Vagina (tissue), 2 donors: ENCODE measurements around the gene CRIP3.

ENCODE experiments used
- CTCF ChIP-seq, 3 experiments: fragments of 450-650 bp in 2 of 3; fragments of 200-600 bp in 1 of 3; sonication (generic) in 1 of 3; IDR thresholded peaks; one replicate each; pipeline ENCODE4 v1.5.1; 2017 to 2019; ENCODE audit warnings: antibody characterized with exemption in 3 of 3, mild to moderate bottlenecking in 2 of 3, moderate library complexity in 2 of 3
- POLR2A ChIP-seq, 2 donors: fragments of 450-650 bp; IDR thresholded peaks; one replicate each; pipeline ENCODE4 v1.6.1; 2017; ENCODE audit warnings: antibody characterized with exemption in 2 of 2, mild to moderate bottlenecking in 2 of 2, moderate library complexity in 2 of 2
- POLR2AphosphoS5 ChIP-seq, 2 donors: sonication (generic); formaldehyde crosslinking; IDR thresholded peaks; one replicate each; pipeline ENCODE4 v1.9.0; 2017; ENCODE audit warnings: antibody characterized with exemption in 2 of 2, mild to moderate bottlenecking in 2 of 2, low read depth in 1 of 2; ENCODE audit not compliant: insufficient read depth in 1 of 2

DNA sequence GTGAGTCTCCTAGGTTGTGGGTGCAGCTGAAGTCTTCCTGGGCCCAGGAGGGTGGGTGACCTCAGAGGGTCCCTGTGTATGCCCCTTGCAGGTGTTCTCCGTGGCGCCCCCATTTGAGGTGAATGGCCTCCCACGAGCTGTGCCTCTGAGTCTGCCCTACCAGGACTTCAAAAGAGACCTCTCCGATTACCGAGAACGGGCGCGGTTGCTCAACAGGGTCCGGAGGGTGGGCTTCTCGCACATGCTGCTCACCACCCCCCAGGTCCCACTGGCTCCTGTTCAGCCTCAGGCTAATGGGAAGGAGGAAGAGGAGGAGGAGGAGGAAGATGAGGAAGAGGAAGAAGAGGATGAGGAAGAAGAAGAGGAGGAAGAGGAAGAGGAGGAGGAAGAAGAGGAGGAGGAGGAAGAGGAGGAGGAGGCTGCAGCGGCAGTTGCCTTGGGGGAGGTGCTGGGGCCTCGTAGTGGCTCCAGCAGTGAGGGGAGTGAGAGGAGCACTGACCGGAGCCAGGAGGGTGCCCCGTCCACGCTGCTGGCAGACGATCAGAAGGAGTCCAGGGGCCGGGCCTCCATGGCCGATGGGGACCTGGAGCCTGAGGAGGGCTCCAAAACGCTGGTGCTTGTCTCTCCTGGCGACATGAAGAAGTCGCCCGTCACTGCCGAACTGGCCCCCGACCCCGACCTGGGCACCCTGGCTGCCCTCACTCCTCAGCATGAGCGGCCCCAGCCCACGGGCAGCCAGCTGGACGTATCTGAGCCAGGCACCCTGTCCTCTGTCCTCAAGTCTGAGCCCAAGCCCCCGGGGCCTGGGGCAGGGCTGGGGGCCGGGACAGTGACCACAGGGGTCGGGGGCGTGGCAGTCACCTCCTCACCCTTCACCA, 25.8 kb downstream of the CRIP3 start:
- TF ChIP-seq CTCF (IDR thresholded peaks at IDR 0.05), result no peak
- TF ChIP-seq POLR2A (IDR thresholded peaks at IDR 0.05), result no peak
- no peak for TF ChIP-seq POLR2AphosphoS5 (IDR thresholded peaks at IDR 0.05; ENCODE audit: insufficient read depth in 1 of 2, low read depth in 1 of 2)
